Neural cell (in vitro differentiated cells): ENCODE measurements around the gene KRT85. TPM values are rescaled to one million over a fixed set of nuclear protein-coding genes. Genes with fewer than 3 reads are reported as not detected.

Experiments
- H2AFZ ChIP-seq: fragments of 200-600, 300-800 bp; sonication (generic), shearing (Covaris generic); 2 replicates; pipeline ENCODE4 v1.6.0; 2014; ENCODE audit warnings: low read depth, mild to moderate bottlenecking, antibody characterized with exemption, low read length, moderate library complexity
- H3F3A ChIP-seq: fragments of 200-600 bp; shearing (Covaris generic); 2 replicates; pipeline ENCODE4 v1.6.1; 2016; ENCODE audit warnings: mild to moderate bottlenecking, moderate library complexity, mixed read lengths, antibody characterized with exemption, low read length; ENCODE audit not compliant: insufficient read depth, poor library complexity, severe bottlenecking
- H3K27ac ChIP-seq: fragments of 200-600, 300-800 bp; sonication (generic), shearing (Covaris generic); 2 replicates; pipeline ENCODE4 v1.5.1; 2014; ENCODE audit warnings: mild to moderate bottlenecking, low read length, moderate library complexity
- H3K27me3 ChIP-seq: fragments of 300-800, 200-600 bp; sonication (generic), shearing (Covaris generic); 2 replicates; pipeline ENCODE4 v1.6.0; 2014; ENCODE audit warnings: mild to moderate bottlenecking, low read depth, low read length, moderate library complexity; ENCODE audit not compliant: insufficient read depth
- H3K36me3 ChIP-seq: fragments of 300-800, 200-600 bp; sonication (generic), shearing (Covaris generic); 2 replicates; pipeline ENCODE4 v1.5.1; 2014; ENCODE audit warnings: mild to moderate bottlenecking, antibody characterized with exemption, low read length, moderate library complexity; ENCODE audit not compliant: insufficient read depth
- H3K4me2 ChIP-seq: fragments of 300-800, 200-600 bp; sonication (generic), shearing (Covaris generic); 2 replicates; pipeline ENCODE4 v1.6.0; 2014; ENCODE audit warnings: mild to moderate bottlenecking, low read length
- H3K4me3 ChIP-seq: fragments of 300-800, 200-600 bp; sonication (generic), shearing (Covaris generic); 2 replicates; pipeline ENCODE4 v1.5.1; 2014; ENCODE audit warnings: mild to moderate bottlenecking, low read length, moderate library complexity
- H3K79me2 ChIP-seq: fragments of 200-600 bp; shearing (Covaris generic); replicated peaks from 2 replicates; pipeline ENCODE4 v1.6.0; 2014; ENCODE audit warnings: mild to moderate bottlenecking, low read length, moderate library complexity; ENCODE audit not compliant: insufficient read depth
- H3K9ac ChIP-seq: fragments of 300-800, 200-600 bp; sonication (generic), shearing (Covaris generic); 2 replicates; pipeline ENCODE4 v1.6.1; 2016; ENCODE audit warnings: mild to moderate bottlenecking, low read length, mixed read lengths
- H3K9me2 ChIP-seq: fragments of 200-600 bp; shearing (Covaris generic); 2 replicates; pipeline ENCODE4 v1.6.1; 2016; ENCODE audit warnings: mild to moderate bottlenecking, low read length, mixed read lengths; ENCODE audit not compliant: insufficient read depth
- H3K9me3 ChIP-seq: fragments of 200-600, 300-800 bp; sonication (generic), shearing (Covaris generic); 2 replicates; pipeline ENCODE4 v1.6.1; 2016; ENCODE audit warnings: mild to moderate bottlenecking, mixed run types, low read length, moderate library complexity, mixed read lengths
- H4K20me1 ChIP-seq: fragments of 200-600 bp; shearing (Covaris generic); 2 replicates; pipeline ENCODE4 v1.6.1; 2016; ENCODE audit warnings: mild to moderate bottlenecking, mixed run types; ENCODE audit not compliant: insufficient read depth
- EP300 ChIP-seq: fragments of 450-650 bp; conservative IDR thresholded peaks from 2 replicates; pipeline ENCODE4 v1.6.1; 2014; ENCODE audit warnings: antibody characterized with exemption, mild to moderate bottlenecking, moderate library complexity; ENCODE audit not compliant: poor library complexity, severe bottlenecking
- EZH2 ChIP-seq: fragments of 200-600, 300-800 bp; shearing (Covaris generic), sonication (generic); IDR thresholded peaks from 2 replicates; pipeline ENCODE4 v1.6.1; 2014; ENCODE audit warnings: antibody characterized with exemption, low read length, borderline replicate concordance, mild to moderate bottlenecking; ENCODE audit not compliant: insufficient read depth, poor library complexity, severe bottlenecking
- MXI1 ChIP-seq: fragments of 450-650 bp; conservative IDR thresholded peaks from 2 replicates; pipeline ENCODE4 v1.6.1; 2014; ENCODE audit warnings: antibody characterized with exemption, mild to moderate bottlenecking; ENCODE audit not compliant: poor library complexity, severe bottlenecking
- POLR2AphosphoS5 ChIP-seq: IDR thresholded peaks from 2 replicates; pipeline ENCODE4 v1.6.1; 2012
- RAD21 ChIP-seq: fragments of 450-650 bp; conservative IDR thresholded peaks from 2 replicates; pipeline ENCODE4 v1.6.1; 2014; ENCODE audit warnings: antibody characterized with exemption, mild to moderate bottlenecking, moderate library complexity
- REST ChIP-seq: IDR thresholded peaks from 2 replicates; pipeline ENCODE4 v1.6.1; 2012; ENCODE audit warnings: borderline replicate concordance
- SMC3 ChIP-seq: fragments of 450-650 bp; conservative IDR thresholded peaks from 2 replicates; pipeline ENCODE4 v1.6.1; 2014; ENCODE audit warnings: antibody characterized with exemption, mild to moderate bottlenecking, moderate library complexity; ENCODE audit not compliant: poor library complexity
- TAF1 ChIP-seq: IDR thresholded peaks from 2 replicates; pipeline ENCODE4 v1.6.1; 2012; ENCODE audit warnings: low read depth
- polyA plus RNA-seq: library from polyadenylated mRNA; depleted of rRNA; stranded (reverse); fragments of >200 nt; gene quantifications from 2 replicates; pipeline ENCODE4 v1.2.3, GENCODE V29; 2014
- TF ChIP-seq, protein P1 (sequence below): fragments of 450-650 bp; IDR thresholded peaks from 2 replicates; pipeline ENCODE4 v1.5.1; 2014; ENCODE audit warnings: antibody characterized with exemption, mild to moderate bottlenecking, moderate library complexity; ENCODE audit not compliant: poor library complexity, severe bottlenecking

Gene KRT85
- polyA plus RNA-seq, 1 donor from 2014 or later: not detected

DNA sequence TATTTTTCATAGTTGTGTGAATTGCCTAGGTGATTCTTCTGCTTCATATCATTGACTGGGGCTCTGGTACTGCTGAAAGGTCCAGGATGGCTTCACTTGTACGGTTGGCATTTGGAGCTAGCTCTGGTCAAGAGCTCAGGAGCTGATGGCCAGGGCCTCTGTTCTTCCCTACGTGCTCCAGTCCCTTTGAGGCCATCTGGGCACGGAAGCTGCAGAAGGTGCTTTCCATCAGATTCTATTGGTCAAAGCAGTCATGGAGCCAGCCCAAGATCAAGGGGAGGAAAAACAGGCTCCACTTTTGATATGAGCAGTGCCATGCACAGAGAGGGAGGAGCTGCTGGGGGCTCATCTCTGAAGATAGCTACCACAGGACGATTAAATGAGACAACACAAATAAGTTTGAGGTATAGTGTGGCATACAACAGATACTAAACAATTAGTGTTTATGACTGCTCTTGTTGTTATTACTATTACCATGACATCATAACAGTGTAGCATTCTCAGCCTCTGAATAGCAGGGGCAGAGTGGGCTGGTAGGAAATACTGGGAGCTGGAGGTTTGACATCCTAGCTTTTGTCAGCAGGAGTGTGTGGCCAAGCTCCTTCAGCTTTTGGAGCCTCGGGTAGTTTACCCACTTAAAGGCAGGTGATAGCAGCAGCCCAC, 56.5 kb downstream of the KRT85 start:
- TF ChIP-seq SMC3 (no peak), POLR2AphosphoS5 (no peak), TAF1 (no peak), EP300 (no peak), MXI1 (no peak), REST (no peak), RAD21 (no peak), EZH2 (no peak)
- TF ChIP-seq, protein P1, sequence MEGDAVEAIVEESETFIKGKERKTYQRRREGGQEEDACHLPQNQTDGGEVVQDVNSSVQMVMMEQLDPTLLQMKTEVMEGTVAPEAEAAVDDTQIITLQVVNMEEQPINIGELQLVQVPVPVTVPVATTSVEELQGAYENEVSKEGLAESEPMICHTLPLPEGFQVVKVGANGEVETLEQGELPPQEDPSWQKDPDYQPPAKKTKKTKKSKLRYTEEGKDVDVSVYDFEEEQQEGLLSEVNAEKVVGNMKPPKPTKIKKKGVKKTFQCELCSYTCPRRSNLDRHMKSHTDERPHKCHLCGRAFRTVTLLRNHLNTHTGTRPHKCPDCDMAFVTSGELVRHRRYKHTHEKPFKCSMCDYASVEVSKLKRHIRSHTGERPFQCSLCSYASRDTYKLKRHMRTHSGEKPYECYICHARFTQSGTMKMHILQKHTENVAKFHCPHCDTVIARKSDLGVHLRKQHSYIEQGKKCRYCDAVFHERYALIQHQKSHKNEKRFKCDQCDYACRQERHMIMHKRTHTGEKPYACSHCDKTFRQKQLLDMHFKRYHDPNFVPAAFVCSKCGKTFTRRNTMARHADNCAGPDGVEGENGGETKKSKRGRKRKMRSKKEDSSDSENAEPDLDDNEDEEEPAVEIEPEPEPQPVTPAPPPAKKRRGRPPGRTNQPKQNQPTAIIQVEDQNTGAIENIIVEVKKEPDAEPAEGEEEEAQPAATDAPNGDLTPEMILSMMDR: no peak
- no peak overlapping the region for H3K9ac ChIP-seq
- no peak overlapping the region for H3K4me2 ChIP-seq
- H2AFZ ChIP-seq: no peak overlapping the region
- H3K36me3 ChIP-seq: no peaks in the 10 kb centered on the region
- peaks cover 32% of the 10 kb centered on the region for H3K27me3 ChIP-seq
- no peak overlapping the region for H3K27ac ChIP-seq
- H3F3A ChIP-seq: no peaks in the 10 kb centered on the region
- no peak overlapping the region for H3K4me3 ChIP-seq
- H3K9me3 ChIP-seq: no peaks in the 10 kb centered on the region
- H3K9me2 ChIP-seq: no peaks in the 10 kb centered on the region
- H3K79me2 ChIP-seq: no peaks in the 10 kb centered on the region
- H4K20me1 ChIP-seq: no peaks in the 10 kb centered on the region

Other genes starting within 250 kb of the KRT85 start
- not detected in 2 replicates for gene KRT80, start 175.5 kb downstream of the KRT85 start, polyA plus RNA-seq
- gene KRT7, start 134.2 kb downstream of the KRT85 start, polyA plus RNA-seq: not detected in 2 replicates
- not detected in 2 replicates for gene KRT86, start 92.8 kb downstream of the KRT85 start, polyA plus RNA-seq
- not detected in 2 replicates for gene KRT81, start 75.9 kb downstream of the KRT85 start, polyA plus RNA-seq
- gene KRT83, start 46.1 kb downstream of the KRT85 start, polyA plus RNA-seq: not detected in 2 replicates
- not detected in 2 replicates for gene KRT84, start 18.2 kb upstream of the KRT85 start, polyA plus RNA-seq
- gene KRT82, start 38.9 kb upstream of the KRT85 start, polyA plus RNA-seq: not detected in 2 replicates
- gene KRT75, start 66.9 kb upstream of the KRT85 start, polyA plus RNA-seq: not detected in 2 replicates
- not detected in 2 replicates for gene KRT6B, start 84.7 kb upstream of the KRT85 start, polyA plus RNA-seq
- gene KRT6C, start 106.3 kb upstream of the KRT85 start, polyA plus RNA-seq: not detected in 2 replicates
- gene KRT6A, start 125.8 kb upstream of the KRT85 start, polyA plus RNA-seq: not detected in 2 replicates
- not detected in 2 replicates for gene KRT5, start 152.9 kb upstream of the KRT85 start, polyA plus RNA-seq
- gene KRT71, start 185.7 kb upstream of the KRT85 start, polyA plus RNA-seq: not detected in 2 replicates
- not detected in 2 replicates for gene KRT74, start 206.4 kb upstream of the KRT85 start, polyA plus RNA-seq
- gene KRT72, start 234.0 kb upstream of the KRT85 start, polyA plus RNA-seq: not detected in 2 replicates